Hepatocyte (in vitro differentiated cells): ENCODE results near the gene TMEM192. TPM values are rescaled to one million over a fixed set of nuclear protein-coding genes. Genes with fewer than 3 reads are reported as not detected.

ENCODE experiments used
- DNase-seq: peaks from one replicate; pipeline ENCODE4 v3.0.0-alpha.2; 2016; ENCODE audit warnings: low spot score
- H2AFZ ChIP-seq: fragments of 200-600 bp; sonication (generic); 2 replicates; pipeline ENCODE4 v1.6.0; 2016; ENCODE audit warnings: antibody characterized with exemption, mild to moderate bottlenecking
- H3K27ac ChIP-seq: fragments of 200-600 bp; sonication (generic); 2 replicates; pipeline ENCODE4 v1.5.1; 2016; ENCODE audit warnings: mild to moderate bottlenecking
- H3K27me3 ChIP-seq: fragments of 200-600 bp; sonication (generic); 2 replicates; pipeline ENCODE4 v1.6.1; 2016
- H3K36me3 ChIP-seq: fragments of 200-600 bp; sonication (generic); replicated peaks from 2 replicates; pipeline ENCODE4 v1.5.1; 2016; ENCODE audit warnings: low read depth; ENCODE audit not compliant: insufficient read depth
- H3K4me1 ChIP-seq: fragments of 200-600 bp; sonication (generic); 2 replicates; pipeline ENCODE4 v1.5.1; 2016; ENCODE audit warnings: mild to moderate bottlenecking, moderate library complexity; ENCODE audit not compliant: insufficient read depth
- H3K4me2 ChIP-seq: fragments of 200-600 bp; sonication (generic); 2 replicates; pipeline ENCODE4 v1.6.0; 2016
- H3K4me3 ChIP-seq: fragments of 200-600 bp; sonication (generic); 2 replicates; pipeline ENCODE4 v1.5.1; 2016; ENCODE audit warnings: mild to moderate bottlenecking
- H3K79me2 ChIP-seq: fragments of 200-600 bp; sonication (generic); 2 replicates; pipeline ENCODE4 v1.6.0; 2017; ENCODE audit warnings: mild to moderate bottlenecking
- H3K9me2 ChIP-seq: fragments of 200-600 bp; sonication (generic); replicated peaks from 2 replicates; pipeline ENCODE4 v1.6.0; 2017; ENCODE audit warnings: mild to moderate bottlenecking; ENCODE audit not compliant: insufficient read depth
- H3K9me3 ChIP-seq: fragments of 200-600 bp; sonication (generic); 2 replicates; pipeline ENCODE4 v1.5.1; 2016; ENCODE audit warnings: low read depth, mild to moderate bottlenecking
- H4K20me1 ChIP-seq: fragments of 200-600 bp; sonication (generic); 2 replicates; pipeline ENCODE4 v1.6.0; 2016; ENCODE audit warnings: mild to moderate bottlenecking; ENCODE audit not compliant: insufficient read depth, poor library complexity, severe bottlenecking
- CTCF ChIP-seq: fragments of 200-600 bp; sonication (generic); IDR thresholded peaks from 2 replicates; pipeline ENCODE4 v1.5.1; 2016; ENCODE audit warnings: antibody characterized with exemption, mild to moderate bottlenecking; ENCODE audit not compliant: poor library complexity
- EZH2 ChIP-seq: fragments of 200-600 bp; sonication (generic); IDR thresholded peaks from 2 replicates; pipeline ENCODE4 v1.6.1; 2016; ENCODE audit warnings: antibody characterized with exemption, mild to moderate bottlenecking, borderline replicate concordance
- EZH2phosphoT487 ChIP-seq: fragments of 200-600 bp; sonication (generic); IDR thresholded peaks from one replicate; pipeline ENCODE4 v1.6.1; 2018; ENCODE audit warnings: antibody characterized with exemption, mild to moderate bottlenecking, low read depth, moderate library complexity; ENCODE audit not compliant: unreplicated experiment, severe bottlenecking
- WGBS: methylation state at CpG from one replicate; pipeline ENCODE4 v1.1.6; 2016; ENCODE audit warnings: low lambda C conversion rate; ENCODE audit errors: missing lambda C conversion rate; 5-methylcytosine and 5-hydroxymethylcytosine counted together
- polyA plus RNA-seq: library from polyadenylated mRNA; unstranded; fragments of >200 nt; fragmentation: Nextera tagmentation; extraction: Ambion mirVana; gene quantifications from 2 replicates; pipeline ENCODE4 v1.2.1, GENCODE V29; 2016
- total RNA-seq: library from RNA; depleted of rRNA; stranded (reverse); fragments of >200 nt; gene quantifications from 2 replicates; pipeline ENCODE4 v1.2.3, GENCODE V29; 2014

The TMEM192 gene
- total and polyA plus RNA-seq, 2 experiments from 2014 or later = 22.5 to 34.7 TPM

GRCh38 chr4:165154482-165154881, 41.8 kb upstream of the TMEM192 start:
- Histone ChIP-seq H3K36me3 (no peaks in the 10 kb centered on the region), H4K20me1 (no peaks in the 10 kb centered on the region), H3K27me3 (no peaks in the 10 kb centered on the region), H2AFZ (no peak overlapping the region), H3K9me2 (no peaks in the 10 kb centered on the region), H3K4me3 (no peak overlapping the region), H3K79me2 (no peaks in the 10 kb centered on the region), H3K27ac (no peak overlapping the region), H3K4me2 (no peak overlapping the region), H3K4me1 (no peaks in the 10 kb centered on the region), H3K9me3 (no peaks in the 10 kb centered on the region)
- TF ChIP-seq EZH2phosphoT487 (no peak), CTCF (no peak), EZH2 (no peak)
- DNase-seq = no peak

GRCh38 chr4:165152527-165152926, 39.9 kb upstream of the TMEM192 start:
- H3K27me3 ChIP-seq = no peaks in the 10 kb centered on the region
- H2AFZ ChIP-seq = no peak overlapping the region
- no peaks in the 10 kb centered on the region for H3K36me3 ChIP-seq
- no peaks in the 10 kb centered on the region for H4K20me1 ChIP-seq
- H3K9me3 ChIP-seq = no peaks in the 10 kb centered on the region
- H3K4me3 ChIP-seq = no peak overlapping the region
- no peak for DNase-seq
- no peaks in the 10 kb centered on the region for H3K9me2 ChIP-seq
- no peaks in the 10 kb centered on the region for H3K79me2 ChIP-seq
- 63% methylated on average over 4 of the region's 4 CpGs for WGBS
- no peak overlapping the region for H3K4me2 ChIP-seq
- no peak overlapping the region for H3K27ac ChIP-seq
- no peak for TF ChIP-seq CTCF
- no peak for TF ChIP-seq EZH2
- TF ChIP-seq EZH2phosphoT487 = no peak
- H3K4me1 ChIP-seq = no peaks in the 10 kb centered on the region

DNA sequence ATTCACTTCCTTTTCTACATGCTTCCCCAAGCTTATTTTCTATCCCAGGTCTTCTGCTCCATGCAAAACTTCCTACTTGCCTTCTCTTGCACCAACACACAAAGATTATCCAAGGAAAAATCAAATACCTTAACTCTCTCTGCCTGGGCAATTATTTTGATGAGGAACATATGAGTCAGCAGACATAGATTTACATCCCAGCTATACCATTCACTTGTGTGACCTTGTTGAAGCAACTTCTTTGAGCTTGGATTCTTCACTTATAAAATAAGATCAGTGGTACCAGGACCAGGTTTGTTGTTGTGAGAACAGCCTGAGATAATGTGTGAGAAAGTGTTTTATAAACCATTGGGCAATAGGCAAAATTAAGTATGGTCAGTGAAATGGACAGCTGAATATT, 39.1 kb upstream of the TMEM192 start:
- Histone ChIP-seq H3K4me3 (no peak overlapping the region), H3K9me2 (no peaks in the 10 kb centered on the region), H3K79me2 (no peaks in the 10 kb centered on the region), H4K20me1 (no peaks in the 10 kb centered on the region), H3K27ac (no peak overlapping the region), H3K36me3 (no peaks in the 10 kb centered on the region), H3K27me3 (no peaks in the 10 kb centered on the region), H3K9me3 (no peaks in the 10 kb centered on the region), H2AFZ (no peak overlapping the region), H3K4me1 (no peaks in the 10 kb centered on the region), H3K4me2 (no peak overlapping the region)
- no peak for DNase-seq
- TF ChIP-seq EZH2 (no peak), EZH2phosphoT487 (no peak), CTCF (no peak)

DNA sequence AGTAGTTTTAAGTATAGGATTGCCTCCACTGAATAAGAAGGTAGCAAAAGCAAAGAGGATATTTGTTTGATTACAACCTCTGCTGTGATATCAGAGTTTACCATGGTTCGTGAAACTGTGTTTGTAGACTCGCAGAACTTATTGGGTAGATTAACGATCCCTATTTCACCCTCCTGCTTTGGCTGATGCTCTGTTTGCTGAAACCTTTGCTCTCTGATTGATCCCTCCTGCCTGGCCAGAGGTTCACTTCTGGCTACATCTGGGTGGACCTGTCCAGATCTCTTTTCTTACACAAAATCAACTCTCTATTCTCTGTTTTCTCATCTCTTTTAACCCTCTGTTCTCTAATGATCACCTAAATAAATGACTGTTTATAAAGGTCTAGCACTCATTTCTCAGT, 37.9 kb upstream of the TMEM192 start:
- no peak overlapping the region for H3K4me3 ChIP-seq
- H3K9me3 ChIP-seq = no peaks in the 10 kb centered on the region
- no peaks in the 10 kb centered on the region for H3K79me2 ChIP-seq
- H3K4me2 ChIP-seq = no peak overlapping the region
- 73% methylated on average over 3 of the region's 3 CpGs for WGBS
- H3K27me3 ChIP-seq = no peaks in the 10 kb centered on the region
- no peaks in the 10 kb centered on the region for H3K36me3 ChIP-seq
- no peaks in the 10 kb centered on the region for H3K4me1 ChIP-seq
- no peak for TF ChIP-seq EZH2
- no peak for TF ChIP-seq EZH2phosphoT487
- TF ChIP-seq CTCF = no peak
- H2AFZ ChIP-seq = no peak overlapping the region
- H4K20me1 ChIP-seq = no peaks in the 10 kb centered on the region
- no peak overlapping the region for H3K27ac ChIP-seq
- DNase-seq = no peak
- H3K9me2 ChIP-seq = no peaks in the 10 kb centered on the region
